ENCODE data around the gene TMEM116. TPM values are rescaled to one million over a fixed set of nuclear protein-coding genes. Genes with fewer than 3 reads are reported as not detected.
"Not testable (repeated sequence)": the region's sequence is repeated elsewhere in the genome, so short reads cannot be mapped to it uniquely, and the experiment has no call there.

The TMEM116 gene
- total RNA-seq, 1 donor from 2014 or later = 5.3 TPM

DNA sequence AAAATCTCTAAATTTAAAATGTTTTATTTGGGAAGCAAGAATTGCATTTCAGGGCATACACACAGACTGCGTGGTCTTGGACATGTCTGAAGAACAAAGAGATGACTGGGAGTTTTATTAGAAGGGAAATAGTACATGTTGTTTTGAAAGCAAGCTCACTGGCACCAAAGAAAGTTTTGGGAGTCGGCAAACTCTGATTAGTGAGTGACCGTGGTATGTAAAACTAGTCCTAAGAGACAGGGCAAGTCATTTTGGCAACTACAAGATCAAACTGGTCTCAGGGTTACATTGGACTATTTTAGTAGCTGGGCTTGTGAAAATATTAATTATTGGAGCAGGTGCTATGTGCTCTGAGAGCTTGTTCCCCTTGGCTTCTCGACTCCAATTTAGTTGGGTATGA is 14.9 kb downstream of the TMEM116 start:
- no peak overlapping the region for H3K4me3 ChIP-seq (ENCODE audit: low read depth, low read length)
- no peak for DNase-seq (ENCODE audit: low read depth)
- TF ChIP-seq, protein P1, sequence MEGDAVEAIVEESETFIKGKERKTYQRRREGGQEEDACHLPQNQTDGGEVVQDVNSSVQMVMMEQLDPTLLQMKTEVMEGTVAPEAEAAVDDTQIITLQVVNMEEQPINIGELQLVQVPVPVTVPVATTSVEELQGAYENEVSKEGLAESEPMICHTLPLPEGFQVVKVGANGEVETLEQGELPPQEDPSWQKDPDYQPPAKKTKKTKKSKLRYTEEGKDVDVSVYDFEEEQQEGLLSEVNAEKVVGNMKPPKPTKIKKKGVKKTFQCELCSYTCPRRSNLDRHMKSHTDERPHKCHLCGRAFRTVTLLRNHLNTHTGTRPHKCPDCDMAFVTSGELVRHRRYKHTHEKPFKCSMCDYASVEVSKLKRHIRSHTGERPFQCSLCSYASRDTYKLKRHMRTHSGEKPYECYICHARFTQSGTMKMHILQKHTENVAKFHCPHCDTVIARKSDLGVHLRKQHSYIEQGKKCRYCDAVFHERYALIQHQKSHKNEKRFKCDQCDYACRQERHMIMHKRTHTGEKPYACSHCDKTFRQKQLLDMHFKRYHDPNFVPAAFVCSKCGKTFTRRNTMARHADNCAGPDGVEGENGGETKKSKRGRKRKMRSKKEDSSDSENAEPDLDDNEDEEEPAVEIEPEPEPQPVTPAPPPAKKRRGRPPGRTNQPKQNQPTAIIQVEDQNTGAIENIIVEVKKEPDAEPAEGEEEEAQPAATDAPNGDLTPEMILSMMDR (conservative IDR thresholded peaks at IDR 0.05; ENCODE audit: low read depth, low read length) = no peak

DNA sequence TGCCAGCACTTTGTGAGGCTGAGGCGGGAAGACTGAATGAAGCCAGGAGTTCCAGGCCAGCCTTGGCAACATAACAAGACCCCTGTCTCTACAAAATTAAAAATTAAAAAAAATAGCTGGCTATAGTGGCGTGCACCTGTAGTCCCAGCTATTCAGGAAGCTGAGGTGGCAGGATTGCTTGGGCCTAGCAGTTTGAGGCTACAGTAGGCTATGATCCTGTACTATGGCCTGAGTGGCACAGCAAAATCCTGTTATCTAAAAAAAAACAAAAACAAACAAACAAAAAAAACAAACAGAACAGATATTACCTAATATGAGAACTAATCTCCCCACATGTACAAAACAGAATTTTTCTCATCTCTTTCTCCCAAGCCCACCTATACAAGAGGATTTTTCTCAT is 15.7 kb downstream of the TMEM116 start:
- no peak for DNase-seq (ENCODE audit: low read depth)
- no peak overlapping the region for H3K4me3 ChIP-seq (ENCODE audit: low read depth, low read length)
- TF ChIP-seq, protein P1 (conservative IDR thresholded peaks at IDR 0.05; ENCODE audit: low read depth, low read length) = no peak

DNA sequence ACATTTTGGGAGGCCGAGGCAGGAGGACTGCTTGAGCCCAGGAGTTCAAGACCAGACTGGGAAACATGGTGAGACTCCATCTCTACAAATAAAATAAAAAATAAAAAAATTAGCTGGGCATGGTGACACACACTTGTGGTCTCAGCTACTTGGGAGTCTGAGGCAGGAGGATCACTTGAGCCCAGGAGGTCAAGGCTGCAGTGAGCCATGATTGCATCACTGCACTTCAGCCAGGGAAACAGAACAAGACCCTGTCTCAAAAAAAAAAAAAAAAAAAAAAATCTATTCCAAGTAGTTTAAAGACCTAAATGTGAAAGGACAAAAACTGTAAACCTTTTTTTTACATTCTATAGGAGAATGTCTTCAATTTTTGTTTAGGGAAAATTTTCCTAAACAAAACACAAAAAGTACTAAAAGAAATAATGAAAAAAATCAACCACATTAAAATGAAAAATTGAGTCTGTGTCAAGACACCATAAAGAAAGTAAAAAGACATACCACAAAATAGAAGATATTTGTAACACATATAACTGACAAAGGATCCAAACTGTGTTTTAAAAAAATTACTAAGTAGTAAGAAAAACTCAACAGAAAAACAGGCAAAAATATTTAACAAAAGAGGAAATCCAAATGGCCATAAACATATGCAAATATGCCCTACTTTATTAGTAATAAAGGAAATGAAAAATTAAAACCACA is 17.0 kb downstream of the TMEM116 start:
- TF ChIP-seq, protein P1 (conservative IDR thresholded peaks at IDR 0.05; ENCODE audit: low read depth, low read length) = no peak
- no peak for DNase-seq (ENCODE audit: low read depth)
- no peak overlapping the region for H3K4me3 ChIP-seq (ENCODE audit: low read depth, low read length)

DNA sequence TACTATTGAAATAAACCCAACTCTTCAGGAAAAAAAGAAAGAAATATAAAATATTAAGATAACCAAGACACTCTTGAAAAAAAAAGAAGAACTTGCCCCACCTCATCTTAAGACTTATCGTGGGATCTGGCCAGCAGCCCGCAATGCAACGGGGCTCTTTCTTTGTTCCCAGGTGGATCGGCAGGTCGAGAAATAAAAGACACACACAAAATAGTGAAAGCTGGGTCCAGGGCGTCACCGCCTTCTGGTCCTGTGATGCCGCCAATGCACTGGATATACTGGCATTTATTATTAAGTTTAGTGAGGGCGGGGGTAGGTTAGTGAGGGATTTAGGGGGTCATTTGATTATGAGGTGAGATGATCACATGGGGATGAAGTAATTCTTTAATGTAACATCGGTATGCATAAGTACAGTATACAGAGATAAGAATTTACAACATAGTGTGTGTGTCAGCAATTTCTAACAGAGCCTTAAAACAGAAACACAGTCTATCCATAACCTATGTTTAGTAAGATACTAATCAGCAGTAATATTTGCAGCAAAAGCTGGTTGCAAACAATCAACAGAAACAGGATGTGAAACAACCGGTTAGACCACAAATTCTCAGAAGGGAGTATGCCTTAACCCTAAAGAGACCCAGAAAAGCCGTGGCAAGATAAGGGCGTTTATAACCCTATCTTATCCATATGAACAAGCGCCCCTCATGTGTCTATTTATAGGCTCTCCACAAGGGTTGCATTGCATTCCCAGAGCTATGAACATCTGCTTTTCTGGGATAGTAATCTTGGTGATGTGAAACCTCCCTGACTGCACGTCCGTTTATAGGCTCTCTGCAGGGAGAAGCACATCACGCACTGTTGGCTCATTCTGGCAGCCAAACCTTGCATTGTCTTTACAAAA is 18.5 kb downstream of the TMEM116 start:
- H3K4me3 ChIP-seq (ENCODE audit: low read depth, low read length); DNase-seq (ENCODE audit: low read depth): not testable (repeated sequence)

DNA sequence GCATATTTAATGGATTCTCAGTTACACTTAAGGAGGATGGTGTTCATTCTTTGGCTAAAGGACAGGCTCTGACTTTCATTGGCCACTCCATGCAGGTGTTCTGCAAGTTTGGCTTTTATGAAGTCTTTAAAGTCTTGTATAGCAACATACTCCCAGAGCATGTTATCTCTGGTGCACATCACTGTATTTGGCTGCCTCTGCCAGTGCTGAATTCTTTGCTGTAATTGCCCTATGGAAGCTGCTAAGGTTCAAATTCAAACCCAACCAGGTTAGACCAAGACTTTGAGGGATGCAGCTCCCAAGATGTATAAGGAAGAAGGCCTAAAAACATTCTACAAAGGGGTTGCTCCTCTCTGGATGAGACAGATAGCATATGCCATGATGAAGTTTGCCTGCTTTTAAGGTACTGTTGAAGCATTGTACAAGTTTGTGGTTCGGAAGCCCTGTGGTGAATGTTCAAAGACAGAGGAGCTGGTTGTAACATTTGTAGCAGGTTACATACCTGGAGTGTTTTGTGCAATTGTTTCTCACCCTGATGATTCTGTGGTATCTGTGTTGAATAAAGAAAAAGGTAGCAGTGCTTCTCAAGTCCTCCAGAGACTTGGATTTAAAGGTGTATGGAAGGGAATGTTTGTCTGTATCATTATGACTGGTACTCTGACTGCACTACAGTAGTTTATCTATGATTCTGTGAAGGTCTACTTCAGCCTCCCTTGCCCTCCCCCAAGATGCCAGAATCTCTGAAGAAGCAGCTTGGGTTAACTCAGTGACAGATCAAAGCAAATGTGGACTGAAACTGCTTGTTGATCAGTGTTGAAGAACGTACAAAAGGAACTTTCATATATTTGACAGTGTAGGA is 19.4 kb downstream of the TMEM116 start:
- no peak for DNase-seq (ENCODE audit: low read depth)
- no peak overlapping the region for H3K4me3 ChIP-seq (ENCODE audit: low read depth, low read length)
- TF ChIP-seq, protein P1 (conservative IDR thresholded peaks at IDR 0.05; ENCODE audit: low read depth, low read length) = no peak

DNA sequence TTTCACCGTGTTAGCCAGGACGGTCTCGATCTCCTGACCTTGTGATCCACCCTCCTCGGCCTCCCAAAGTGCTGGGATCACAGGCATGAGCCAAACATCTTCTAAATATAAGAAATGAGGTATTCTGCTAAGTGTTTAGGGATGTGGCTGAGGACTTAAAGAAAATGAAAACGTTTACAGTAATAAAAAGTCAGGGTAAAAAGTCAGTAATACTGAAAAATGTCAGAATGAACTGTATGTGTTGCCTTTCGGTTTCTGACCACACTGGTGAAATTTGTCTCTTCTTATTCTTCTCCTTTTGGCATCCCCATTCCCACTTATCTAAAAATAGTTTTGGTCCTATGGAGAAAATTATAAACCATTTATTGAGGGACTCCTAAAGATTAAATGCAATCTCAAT is 20.5 kb downstream of the TMEM116 start:
- H3K4me3 ChIP-seq (ENCODE audit: low read depth, low read length) = no peak overlapping the region
- TF ChIP-seq, protein P1 (conservative IDR thresholded peaks at IDR 0.05; ENCODE audit: low read depth, low read length) = no peak
- DNase-seq (ENCODE audit: low read depth) = no peak

DNA sequence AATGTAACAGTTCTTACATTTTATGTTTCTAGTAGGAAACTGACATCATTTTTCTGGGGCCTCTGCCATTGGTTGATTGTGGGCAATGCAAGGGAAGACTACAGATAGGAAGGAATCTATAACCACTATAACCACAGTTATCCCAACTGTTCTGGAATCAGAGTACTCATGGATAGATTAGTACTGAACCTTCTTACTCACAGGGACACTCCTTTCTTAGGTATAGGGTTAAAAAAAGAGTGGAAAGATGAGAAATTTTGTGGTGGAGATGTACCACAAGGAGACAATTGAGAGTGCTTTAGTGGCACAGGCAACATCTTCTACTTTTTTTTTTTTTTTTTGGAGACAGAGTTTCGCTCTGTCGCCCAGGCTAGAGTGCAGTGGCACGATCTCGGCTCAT is 21.0 kb downstream of the TMEM116 start:
- TF ChIP-seq, protein P1 (conservative IDR thresholded peaks at IDR 0.05; ENCODE audit: low read depth, low read length) = no peak
- DNase-seq (ENCODE audit: low read depth) = no peak
- H3K4me3 ChIP-seq (ENCODE audit: low read depth, low read length) = no peak overlapping the region

All from epithelial cell of proximal tubule (primary cell).